Astrocyte of the spinal cord (primary cell): ENCODE data around the gene P2RX4.
"Not testable (repeated sequence)": the region's sequence is repeated elsewhere in the genome, so short reads cannot be mapped to it uniquely, and the experiment has no call there.

Experiments
- DNase-seq: peaks from one replicate; pipeline ENCODE4 v3.0.0; 2011; ENCODE audit warnings: low read depth, low spot score
- H3K4me3 ChIP-seq: 2 replicates; pipeline ENCODE4 v1.5.1; 2011; ENCODE audit warnings: low read depth, mild to moderate bottlenecking, low read length, moderate library complexity
- in situ Hi-C: cut with HindIII; loops from 2 replicates; pipeline ENCODE4 v1.10.0; 2017; ENCODE audit warnings: low sequenced_read_pairs
- TF ChIP-seq, protein P1 (sequence below): IDR thresholded peaks from 2 replicates; pipeline ENCODE4 v1.5.1; 2012; ENCODE audit warnings: low read depth, mild to moderate bottlenecking, low read length, inconsistent platforms

P2RX4 gene

DNA sequence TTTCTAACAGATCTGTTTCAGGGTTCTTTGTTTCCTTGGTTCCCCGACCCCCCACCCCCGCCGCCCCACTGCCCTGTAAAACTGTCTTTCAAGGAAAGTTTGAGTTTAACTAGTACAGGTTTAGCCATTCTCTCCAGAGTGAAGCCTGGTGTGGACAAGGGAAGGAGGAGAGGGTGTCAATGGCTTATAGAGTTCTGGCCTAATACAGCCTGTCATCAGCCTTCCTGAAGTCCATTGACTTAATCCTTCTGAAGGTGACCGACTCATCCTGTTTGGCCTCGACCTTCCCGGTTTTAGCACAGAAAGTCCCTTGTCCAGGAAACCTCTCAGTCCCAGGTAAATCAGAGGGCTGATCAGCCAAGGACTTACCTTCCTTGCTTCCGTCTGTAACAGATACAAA lies 11.0 kb upstream of the P2RX4 start:
- no peak for DNase-seq
- H3K4me3 ChIP-seq, result no peak overlapping the region
- TF ChIP-seq, protein P1, sequence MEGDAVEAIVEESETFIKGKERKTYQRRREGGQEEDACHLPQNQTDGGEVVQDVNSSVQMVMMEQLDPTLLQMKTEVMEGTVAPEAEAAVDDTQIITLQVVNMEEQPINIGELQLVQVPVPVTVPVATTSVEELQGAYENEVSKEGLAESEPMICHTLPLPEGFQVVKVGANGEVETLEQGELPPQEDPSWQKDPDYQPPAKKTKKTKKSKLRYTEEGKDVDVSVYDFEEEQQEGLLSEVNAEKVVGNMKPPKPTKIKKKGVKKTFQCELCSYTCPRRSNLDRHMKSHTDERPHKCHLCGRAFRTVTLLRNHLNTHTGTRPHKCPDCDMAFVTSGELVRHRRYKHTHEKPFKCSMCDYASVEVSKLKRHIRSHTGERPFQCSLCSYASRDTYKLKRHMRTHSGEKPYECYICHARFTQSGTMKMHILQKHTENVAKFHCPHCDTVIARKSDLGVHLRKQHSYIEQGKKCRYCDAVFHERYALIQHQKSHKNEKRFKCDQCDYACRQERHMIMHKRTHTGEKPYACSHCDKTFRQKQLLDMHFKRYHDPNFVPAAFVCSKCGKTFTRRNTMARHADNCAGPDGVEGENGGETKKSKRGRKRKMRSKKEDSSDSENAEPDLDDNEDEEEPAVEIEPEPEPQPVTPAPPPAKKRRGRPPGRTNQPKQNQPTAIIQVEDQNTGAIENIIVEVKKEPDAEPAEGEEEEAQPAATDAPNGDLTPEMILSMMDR, result no peak
- in situ Hi-C loops, result no loop called here

DNA sequence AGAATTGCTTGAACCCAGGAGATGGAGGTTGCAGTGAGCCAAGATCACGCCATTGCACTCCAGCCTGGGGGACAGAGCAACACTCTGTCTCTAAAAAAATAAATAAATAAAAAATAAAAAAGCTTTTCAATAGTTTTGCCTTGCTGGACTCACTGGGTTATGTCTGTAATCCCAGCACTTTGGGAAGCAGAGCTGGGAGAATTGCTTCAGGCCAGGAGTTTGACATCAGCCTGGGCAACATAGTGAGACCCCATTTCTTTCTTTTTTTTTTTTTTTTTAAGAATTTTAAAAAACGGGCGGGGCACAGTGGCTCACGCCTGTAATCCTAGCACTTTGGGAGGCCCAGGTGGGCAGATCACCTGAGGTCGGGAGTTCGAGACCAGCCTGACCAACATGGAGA lies 8.8 kb upstream of the P2RX4 start:
- in situ Hi-C loops, result not testable (repeated sequence)

DNA sequence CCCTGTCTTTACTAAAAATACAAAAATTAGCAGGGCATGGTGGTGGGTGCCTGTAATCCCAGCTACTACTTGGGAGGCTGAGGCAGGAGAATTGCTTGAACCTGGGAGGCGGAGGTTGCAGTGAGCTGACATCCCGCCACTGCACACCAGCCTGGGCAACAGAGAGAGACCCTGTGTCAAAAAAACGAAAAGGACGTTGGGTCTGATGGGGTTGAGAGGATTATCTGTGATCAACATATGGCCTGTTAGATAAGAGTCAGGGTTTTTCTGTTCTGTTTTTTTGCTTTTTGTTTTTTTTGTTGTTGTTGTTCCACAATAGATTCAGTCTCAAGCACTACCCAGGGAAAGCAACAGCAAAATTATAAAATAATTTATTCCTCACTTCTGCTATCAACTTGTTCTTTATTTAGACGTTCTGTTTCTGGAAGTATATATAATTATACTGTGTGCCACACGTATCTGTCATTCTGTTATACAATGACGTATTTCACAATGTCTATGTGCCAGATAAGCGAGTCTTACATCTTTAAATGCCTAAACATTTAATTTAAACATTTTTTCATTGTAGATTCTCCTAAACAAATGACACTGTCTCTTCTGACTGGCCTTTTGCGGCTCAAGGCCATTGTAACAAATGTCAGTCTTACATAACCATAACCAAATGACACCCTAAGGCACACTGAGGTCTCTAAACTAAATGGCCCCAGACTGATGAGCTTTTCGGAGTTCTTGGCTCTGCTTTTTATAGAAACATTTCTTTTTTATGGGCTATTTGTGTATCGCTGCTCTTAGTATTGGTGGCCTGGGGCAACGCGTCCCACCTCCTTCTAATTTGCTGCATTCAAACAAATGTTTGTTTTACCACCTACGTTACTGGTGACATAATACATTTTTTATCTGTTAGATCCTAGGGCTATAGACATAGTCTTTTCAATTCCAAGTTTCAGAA lies 7.2 kb upstream of the P2RX4 start:
- no peak overlapping the region for H3K4me3 ChIP-seq
- in situ Hi-C loops, result no loop called here
- no peak for DNase-seq
- TF ChIP-seq, protein P1, result no peak

More for the DNA sequence above, 8.8 kb upstream of the P2RX4 start:
- H3K4me3 ChIP-seq, DNase-seq: not testable (repeated sequence)

DNA sequence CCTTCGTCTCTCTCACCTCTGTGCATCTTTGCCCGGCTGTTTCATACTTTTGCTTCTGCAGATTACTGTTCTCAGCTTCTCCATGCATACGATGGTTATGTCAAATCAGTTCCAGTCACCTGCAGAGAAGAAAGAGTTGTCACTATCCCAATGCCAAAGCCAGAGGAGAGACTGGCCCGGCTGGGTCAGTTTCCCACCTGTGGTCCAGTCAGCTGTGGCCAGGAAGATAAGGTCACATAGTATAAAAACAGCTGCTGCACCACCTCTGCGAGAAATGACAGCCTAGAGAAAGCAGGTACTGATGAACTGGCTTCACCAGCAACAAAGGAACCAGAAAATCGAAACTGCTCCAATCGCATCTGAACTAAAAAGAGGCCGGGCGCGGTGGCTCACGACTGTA lies 6.4 kb upstream of the P2RX4 start:
- in situ Hi-C loops, result no loop called here
- no peak overlapping the region for H3K4me3 ChIP-seq
- TF ChIP-seq, protein P1, result no peak
- DNase-seq, result no peak

DNA sequence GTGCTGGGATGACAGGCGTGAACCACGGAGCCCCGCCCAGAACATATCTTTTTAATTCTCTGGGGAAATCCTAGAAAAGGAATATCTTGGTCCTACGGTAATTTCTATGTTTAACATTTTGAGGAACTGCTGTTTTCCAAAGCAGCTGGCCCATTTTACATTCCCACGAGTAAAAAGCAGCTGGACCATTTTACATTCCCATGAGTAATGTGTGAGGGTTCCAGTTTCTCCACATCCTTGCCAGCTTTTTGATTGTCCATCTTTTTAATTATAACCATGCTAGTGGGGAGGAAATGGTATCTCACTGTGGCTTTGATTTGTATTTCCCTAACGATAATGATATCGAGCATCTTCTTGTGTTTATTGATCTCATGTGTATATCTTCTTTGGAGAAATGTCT lies 4.4 kb upstream of the P2RX4 start:
- TF ChIP-seq, protein P1, result no peak
- in situ Hi-C loops, result no loop called here
- H3K4me3 ChIP-seq, result no peak overlapping the region
- no peak for DNase-seq

DNA sequence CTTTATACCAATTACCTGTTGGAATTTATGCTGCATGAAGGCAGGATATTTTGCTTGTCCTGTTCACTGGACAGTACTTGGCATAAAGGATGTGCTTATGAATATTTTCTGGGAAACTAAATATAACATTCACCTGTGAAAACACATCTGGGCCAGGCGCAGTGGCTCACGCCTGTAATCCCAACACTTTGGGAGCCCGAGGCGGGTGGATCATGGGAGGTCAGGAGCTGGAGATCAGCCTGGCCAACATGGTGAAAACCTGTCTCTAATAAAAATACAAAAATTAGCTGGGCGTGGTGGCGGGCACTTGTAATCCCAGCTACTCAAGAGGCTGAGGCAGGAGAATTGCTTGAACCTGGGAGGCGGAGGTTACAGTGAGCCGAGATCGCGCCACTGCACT lies 1.4 kb upstream of the P2RX4 start:
- DNase-seq, H3K4me3 ChIP-seq, in situ Hi-C loops: not testable (repeated sequence)

DNA sequence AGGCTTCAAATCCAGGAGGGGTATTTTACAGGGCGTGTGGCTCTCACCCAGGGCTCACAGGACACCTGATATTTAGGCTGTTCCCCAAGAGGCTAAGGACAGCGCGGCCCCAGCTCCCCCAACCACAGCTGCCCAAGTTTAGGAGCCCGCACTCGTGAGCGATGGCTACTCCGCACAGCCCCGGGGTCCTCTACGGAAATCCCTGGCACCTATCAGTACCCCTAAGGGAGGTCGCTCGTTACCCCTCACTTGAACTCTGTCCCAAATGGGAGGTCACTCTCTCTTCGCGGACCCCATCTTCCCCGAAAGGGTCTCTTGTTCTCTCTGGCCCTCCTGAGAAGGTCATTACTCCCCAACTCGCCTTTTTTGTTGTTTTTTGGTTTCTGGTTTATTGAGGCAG lies 708 bp upstream of the P2RX4 start:
- DNase-seq, result no peak
- TF ChIP-seq, protein P1, result no peak
- no peak overlapping the region for H3K4me3 ChIP-seq
- in situ Hi-C loops, result no loop called here
